NCI-H146 treated with DMSO at 0.1 percent for 48 hours (cell line): ENCODE measurements around the gene FOS.
"Not testable (repeated sequence)": the region's sequence is repeated elsewhere in the genome, so short reads cannot be mapped to it uniquely, and the experiment has no call there.

Source experiments
- DNase-seq: peaks from one replicate; lab custom pipeline; 2025; ENCODE audit not compliant: unreplicated experiment; lab: John Stamatoyannopoulos, UW

FOS gene

GRCh38 chr14:75293920-75294648 lies 15.5 kb downstream of the FOS start:
- DNase-seq = peak; percentile 74

GRCh38 chr14:75294649-75295033 lies 16.0 kb downstream of the FOS start:
- no peak for DNase-seq

DNA sequence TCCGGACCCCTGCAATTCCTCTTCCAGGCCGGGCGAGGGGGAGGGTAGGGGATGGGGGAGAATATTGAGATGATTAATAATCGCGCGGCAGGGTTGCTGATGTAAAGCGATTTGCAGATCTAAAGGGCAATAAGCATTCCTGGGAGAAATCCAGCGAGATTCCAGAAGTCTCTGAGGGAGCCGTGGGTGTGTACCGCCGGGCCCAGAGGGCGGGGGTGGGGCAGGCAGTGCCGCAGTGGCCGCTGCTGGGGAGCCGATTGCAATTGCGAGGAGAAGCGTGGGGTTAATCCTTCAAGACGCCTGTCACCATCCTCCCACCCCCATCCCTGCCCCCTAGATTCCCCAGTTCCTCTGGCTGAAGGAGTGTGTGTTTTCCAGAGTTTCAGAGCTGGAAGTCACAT lies 16.4 kb downstream of the FOS start:
- DNase-seq = no peak

DNA sequence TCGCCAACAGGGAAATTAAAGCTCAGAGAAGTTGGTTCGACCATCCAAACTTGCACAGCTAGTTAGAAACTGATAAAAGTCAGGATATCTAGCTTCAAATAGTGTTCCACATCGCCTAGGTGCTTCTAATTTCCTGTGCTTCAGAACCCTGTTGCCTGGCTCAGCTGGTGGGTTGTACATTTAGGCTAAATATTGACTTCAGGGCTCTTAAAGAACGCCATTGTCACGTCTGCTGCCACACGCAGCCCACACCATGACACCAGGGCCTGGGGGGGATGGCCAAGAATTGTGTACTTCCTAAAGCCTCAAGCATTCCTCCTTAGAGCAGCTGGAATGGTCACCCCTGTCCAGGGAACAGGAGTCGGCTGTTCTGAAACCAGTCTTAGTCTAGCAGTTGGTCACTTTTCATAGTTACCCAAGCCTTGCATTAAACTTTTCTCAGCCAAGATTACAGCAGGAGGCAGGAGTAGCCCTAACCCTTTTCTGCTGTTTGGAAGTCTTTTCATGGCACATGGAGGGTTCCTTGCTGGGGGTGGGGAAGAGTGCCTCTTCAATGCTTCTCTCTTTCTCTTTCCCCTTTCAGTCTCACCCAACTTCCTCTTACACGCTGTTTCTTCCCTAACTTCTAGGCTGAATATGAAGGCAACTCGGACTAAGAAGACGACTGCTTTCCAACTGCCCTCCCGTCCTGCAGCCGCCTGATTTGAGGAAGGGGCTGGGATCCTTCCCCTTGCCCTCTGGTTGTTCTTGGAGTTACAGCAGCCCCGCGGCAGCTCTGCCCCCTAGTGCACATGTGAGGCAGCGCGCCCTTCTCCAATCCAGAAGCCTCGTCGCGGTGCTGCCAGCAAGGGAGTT lies 17.1 kb downstream of the FOS start:
- DNase-seq = no peak

- DNase-seq = no peak
Observed at GRCh38 chr14:75297411-75298040, 18.9 kb downstream of the FOS start.

DNA sequence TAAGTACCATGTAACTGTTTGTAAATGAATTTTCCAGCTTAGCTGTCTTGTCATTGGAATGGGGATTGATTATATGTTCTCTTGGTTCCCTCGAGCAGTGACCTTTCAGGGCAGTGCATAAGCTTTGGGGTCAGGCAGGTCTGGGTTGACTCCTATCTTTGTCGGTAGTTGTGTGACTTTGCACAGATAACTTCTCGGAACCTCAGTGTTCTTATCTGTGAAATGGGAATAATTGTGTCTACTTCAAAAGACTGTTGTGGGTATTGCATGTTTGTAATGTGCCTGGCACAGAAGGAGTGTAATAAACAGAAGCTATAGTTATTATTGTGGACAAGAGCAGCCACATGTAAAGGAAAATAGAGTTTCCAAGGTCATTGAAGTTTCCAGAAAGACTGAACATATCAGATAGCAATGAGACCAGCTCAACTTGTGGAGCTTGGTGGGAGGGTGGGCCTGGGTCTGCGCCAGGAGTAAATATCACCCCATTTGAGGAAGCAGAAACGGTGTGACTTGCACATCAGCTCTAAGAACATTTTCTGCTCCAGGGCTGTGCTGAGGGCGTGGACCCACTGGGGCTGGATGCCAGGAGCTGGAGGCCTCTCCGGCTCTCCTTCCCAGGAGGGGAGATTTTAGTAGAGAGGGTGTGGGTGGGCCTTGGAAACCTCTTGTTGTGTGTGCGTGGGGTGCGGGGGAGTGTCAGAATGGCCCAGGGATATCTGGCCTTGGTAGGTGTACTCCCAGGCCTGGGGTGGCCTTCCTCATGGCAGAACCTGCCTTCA lies 19.7 kb downstream of the FOS start:
- no peak for DNase-seq

DNA sequence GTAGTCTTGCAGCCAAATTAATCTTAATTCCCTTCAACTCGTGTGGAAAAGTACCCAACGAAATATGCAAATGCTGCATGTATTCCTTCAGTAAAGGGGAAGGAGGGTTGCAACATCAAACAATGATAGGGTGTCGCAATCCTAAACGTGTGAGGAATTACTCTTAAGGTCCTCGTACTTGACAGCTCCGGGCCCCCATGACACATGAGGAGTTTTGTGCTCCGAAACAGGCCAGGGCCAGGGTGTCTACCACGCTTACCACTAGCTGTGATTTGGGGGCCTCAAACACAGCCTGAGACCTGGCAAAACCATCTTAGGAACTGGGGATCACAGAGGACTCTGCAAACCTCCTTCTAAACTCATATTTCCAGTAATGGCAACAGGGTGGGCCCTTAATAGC lies 20.4 kb downstream of the FOS start:
- no peak for DNase-seq

DNA sequence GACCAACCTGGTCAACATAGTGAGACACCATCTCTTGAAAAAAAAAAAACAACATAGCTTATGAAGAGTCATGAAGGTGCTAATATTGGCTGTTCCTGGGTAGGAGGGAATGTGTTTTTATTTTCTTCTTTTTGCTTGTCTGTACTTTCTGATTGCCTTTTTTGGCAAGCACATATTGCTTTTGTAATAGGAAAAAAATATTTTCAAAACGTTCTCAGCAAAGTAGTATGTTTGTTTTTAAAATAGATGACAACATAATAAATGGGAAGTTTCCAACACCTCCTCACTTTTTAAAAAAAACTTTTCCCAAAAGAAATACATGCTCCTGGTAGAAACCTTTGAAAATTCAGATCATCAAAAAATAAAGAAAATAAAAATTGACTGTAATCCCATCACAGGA lies 20.9 kb downstream of the FOS start:
- no peak for DNase-seq

- no peak for DNase-seq
Observed at GRCh38 chr14:75301666-75302325, 23.2 kb downstream of the FOS start.

DNA sequence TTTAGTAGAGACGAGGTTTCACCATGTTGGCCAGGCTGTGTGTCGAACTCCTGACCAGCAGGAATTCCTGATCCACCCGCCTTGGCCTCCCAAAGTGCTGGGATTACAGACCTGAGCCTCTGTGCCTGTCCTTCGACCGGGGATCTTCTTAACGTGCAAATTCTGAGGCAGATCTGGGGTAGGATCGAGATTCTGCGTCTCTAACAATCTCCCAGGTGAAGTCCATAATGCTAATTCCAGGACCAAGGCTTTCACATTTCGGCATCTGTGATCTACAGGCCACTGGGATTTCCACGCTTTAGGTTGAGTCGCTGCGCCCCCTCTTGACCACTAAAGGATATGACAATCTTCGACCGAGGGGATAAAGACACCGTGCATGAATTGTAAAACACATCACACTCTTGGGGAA lies 24.8 kb downstream of the FOS start:
- DNase-seq = peak; percentile 16

- not testable (repeated sequence) for DNase-seq
Observed at GRCh38 chr14:75306410-75306809, 27.8 kb downstream of the FOS start.

DNA sequence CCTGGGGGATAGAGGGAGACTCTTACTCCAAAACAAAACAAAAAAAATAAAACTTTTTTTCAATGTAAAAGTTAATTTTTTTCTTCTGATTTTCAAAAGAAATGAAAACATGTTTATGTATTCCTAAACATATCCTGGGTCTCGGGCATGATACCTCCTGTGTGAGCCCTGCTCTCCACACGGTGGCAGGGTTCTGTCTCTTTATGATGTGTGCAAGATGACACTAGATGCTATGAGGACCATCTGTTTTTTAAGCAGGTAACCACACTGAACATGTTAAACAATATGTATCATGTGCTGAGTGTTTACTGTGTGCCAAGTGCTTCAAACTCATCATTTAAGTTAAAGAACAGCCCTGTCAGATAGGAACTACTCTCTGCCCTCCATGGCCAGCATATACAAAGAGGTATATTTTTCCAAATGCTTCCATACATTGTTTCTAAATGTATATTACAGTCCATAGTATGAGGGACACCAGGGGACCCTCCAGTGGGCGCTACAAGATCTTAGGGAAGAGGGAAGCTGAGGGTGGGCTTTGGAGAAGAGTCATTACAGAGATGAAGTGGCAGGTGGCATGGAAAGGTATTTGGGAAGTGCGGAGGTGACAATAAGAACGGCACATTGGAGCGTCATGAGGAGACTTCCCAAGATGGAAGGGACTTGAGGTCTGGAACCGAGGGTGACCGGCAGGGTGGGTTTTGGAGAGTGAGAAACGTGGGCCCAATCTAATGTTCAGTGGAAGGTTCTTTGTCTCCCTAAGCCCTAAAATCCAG lies 28.5 kb downstream of the FOS start:
- no peak for DNase-seq

GRCh38 chr14:75307700-75308379 lies 29.2 kb downstream of the FOS start:
- DNase-seq = peak; percentile 19

GRCh38 chr14:75308991-75309390 lies 30.4 kb downstream of the FOS start:
- DNase-seq = not testable (repeated sequence)

DNA sequence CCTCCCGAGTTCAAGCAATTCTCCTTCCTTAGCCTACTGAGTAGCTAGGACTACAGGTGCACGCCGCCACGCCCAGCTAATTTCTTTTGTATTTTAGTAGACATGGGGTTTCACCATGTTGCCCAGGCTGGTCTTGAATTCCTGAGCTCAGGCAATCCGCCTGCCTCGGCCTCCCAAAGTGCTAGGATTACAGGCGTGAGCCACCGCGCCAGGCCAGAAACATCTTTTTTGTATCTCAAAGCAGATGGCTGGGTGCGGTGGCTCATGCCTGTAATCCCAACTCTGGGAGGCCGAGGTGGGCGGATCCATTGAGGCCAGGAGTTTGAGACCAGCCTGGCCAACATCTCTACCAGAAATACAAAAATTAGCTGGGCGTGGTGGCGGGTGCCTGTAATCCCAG lies 30.9 kb downstream of the FOS start:
- not testable (repeated sequence) for DNase-seq

DNA sequence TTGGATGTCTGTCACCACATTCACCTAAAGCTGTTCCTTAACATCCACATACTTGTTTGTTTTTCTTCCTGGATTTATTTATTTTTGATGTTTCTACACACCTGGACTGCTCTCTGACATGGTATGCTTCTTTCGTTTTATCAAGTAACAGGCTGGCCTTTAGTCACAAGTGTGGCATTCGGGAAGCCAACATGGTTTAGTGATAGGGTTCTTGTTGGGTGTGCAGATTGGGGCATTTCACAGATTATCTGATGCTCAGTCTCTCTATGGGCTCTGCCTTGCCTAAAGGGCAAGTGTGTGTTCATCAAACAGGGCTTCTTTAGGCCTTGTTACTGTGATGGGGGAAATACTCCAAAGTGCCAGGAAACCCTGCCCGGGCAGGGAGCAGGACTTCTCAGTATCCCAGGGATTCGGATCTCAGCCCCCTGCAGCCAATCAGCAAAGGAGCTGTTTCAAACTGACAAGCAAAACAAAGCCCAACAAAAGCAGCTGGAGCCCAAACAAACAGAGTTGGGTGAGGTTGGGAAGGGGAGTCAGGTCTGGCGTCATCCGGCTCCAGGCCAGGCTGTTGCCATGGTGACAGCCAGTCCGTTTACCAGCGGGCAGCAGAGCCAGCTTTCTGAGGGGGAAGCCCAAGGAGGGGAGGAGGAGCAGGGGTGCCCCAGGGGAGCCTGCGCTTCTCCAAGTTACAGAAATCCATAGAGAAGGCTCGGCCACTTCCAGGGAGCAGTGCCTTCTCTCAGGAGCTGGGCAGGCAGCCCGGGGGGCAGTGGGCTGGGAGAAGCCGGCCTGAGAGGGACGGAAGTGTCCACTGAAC lies 31.9 kb downstream of the FOS start:
- DNase-seq = peak; percentile 17

GRCh38 chr14:75311356-75311755 lies 32.7 kb downstream of the FOS start:
- no peak for DNase-seq

- no peak for DNase-seq
Observed at GRCh38 chr14:75312341-75312740, 33.7 kb downstream of the FOS start.
